K562 (cell line): ENCODE data around the gene TREM2. TPM values are rescaled to one million over a fixed set of nuclear protein-coding genes. Genes with fewer than 3 reads are reported as not detected.

Source experiments
- ATF1 ChIP-seq, 2 experiments: fragments of 450-650 bp in 1 of 2; IDR thresholded peaks; 2 replicates each; pipeline ENCODE4 v1.6.1; 2016; ENCODE audit warnings: missing compliant biosample characterization in 1 of 2, missing genetic modification characterization in 1 of 2
- CBFA2T3 ChIP-seq: fragments of 450-650 bp; IDR thresholded peaks from 2 replicates; pipeline ENCODE4 v1.6.1; 2017
- COPS2 ChIP-seq: fragments of 450-650 bp; conservative IDR thresholded peaks from 2 replicates; pipeline ENCODE4 v1.6.1; 2016; ENCODE audit warnings: mild to moderate bottlenecking, moderate library complexity
- ETV1 ChIP-seq: fragments of 450-650 bp; conservative IDR thresholded peaks from 2 replicates; pipeline ENCODE4 v1.6.1; 2016; ENCODE audit warnings: missing genetic modification characterization, control low read depth, low read depth, missing compliant biosample characterization
- FOSL1 ChIP-seq: fragments of 200-800 bp; sonication (Bioruptor generic); conservative IDR thresholded peaks from 2 replicates; pipeline ENCODE4 v1.6.1; 2016; ENCODE audit warnings: missing genetic modification characterization, missing compliant biosample characterization
- HLTF ChIP-seq: fragments of 450-650 bp; IDR thresholded peaks from 2 replicates; pipeline ENCODE4 v1.6.1; 2016
- IRF9 ChIP-seq: fragments of 450-650 bp; IDR thresholded peaks from 2 replicates; pipeline ENCODE4 v1.6.1; 2016; ENCODE audit warnings: missing biosample characterization, missing genetic modification characterization
- KDM5B ChIP-seq: fragments of 200-600 bp; sonication (generic); IDR thresholded peaks from 2 replicates; pipeline ENCODE4 v1.6.1; 2012; ENCODE audit warnings: low read depth, mild to moderate bottlenecking, moderate library complexity, low read length, control low read depth, inconsistent platforms; ENCODE audit not compliant: insufficient replicate concordance
- NR3C1 ChIP-seq: sonication (generic); formaldehyde crosslinking; IDR thresholded peaks from 2 replicates; pipeline ENCODE4 v1.8.1; 2022; ENCODE audit warnings: missing genetic modification reagents
- PHB ChIP-seq: fragments of 250-450 bp; sonication (Bioruptor Pico); IDR thresholded peaks from 2 replicates; pipeline ENCODE4 v1.5.0; 2021
- POLR2AphosphoS5 ChIP-seq: IDR thresholded peaks from 2 replicates; pipeline ENCODE4 v1.6.1; 2011; ENCODE audit warnings: mild to moderate bottlenecking, low read depth, low read length, moderate library complexity; ENCODE audit not compliant: control insufficient read depth, insufficient read depth
- POLR3G ChIP-seq: IDR thresholded peaks from 2 replicates; pipeline ENCODE4 v1.6.1; 2011; ENCODE audit not compliant: insufficient read length, insufficient replicate concordance; ENCODE audit errors: extremely low read depth
- RBM25 ChIP-seq: fragments of 200-400 bp; formaldehyde crosslinking; IDR thresholded peaks from 2 replicates; pipeline ENCODE4 v1.6.1; 2018; ENCODE audit warnings: low read length, low read depth, moderate library complexity; ENCODE audit not compliant: severe bottlenecking
- RNF219 ChIP-seq: fragments of 250-450 bp; sonication (Bioruptor Pico); IDR thresholded peaks from 2 replicates; pipeline ENCODE4 v1.5.0; 2022; ENCODE audit warnings: mild to moderate bottlenecking
- SETDB1 ChIP-seq: IDR thresholded peaks from one replicate; pipeline ENCODE4 v1.6.1; 2012; ENCODE audit warnings: low read length, control low read depth, inconsistent platforms
- SMAD1 ChIP-seq: fragments of 150-350 bp; IDR thresholded peaks from 2 replicates; pipeline ENCODE4 v1.6.1; 2014; ENCODE audit warnings: low read length, low read depth; ENCODE audit not compliant: partially characterized antibody
- SMAD4 ChIP-seq: fragments of 250-450 bp; sonication (Bioruptor Pico); conservative IDR thresholded peaks from 2 replicates; pipeline ENCODE4 v1.8.0; 2021; ENCODE audit warnings: inconsistent platforms, mild to moderate bottlenecking, moderate library complexity
- SMARCA4 ChIP-seq: fragments of 450-650 bp; IDR thresholded peaks from 2 replicates; pipeline ENCODE4 v1.6.1; 2016
- YY1 ChIP-seq, 3 experiments: IDR thresholded peaks; 2 replicates each; pipeline ENCODE4 v1.6.1; 2011; ENCODE audit warnings: low read length in 2 of 3, mild to moderate bottlenecking in 2 of 3, moderate library complexity in 2 of 3, borderline replicate concordance in 1 of 3, control low read depth in 1 of 3, low read depth in 1 of 3; ENCODE audit not compliant: insufficient read depth in 3 of 3, insufficient replicate concordance in 2 of 3, control insufficient read depth in 1 of 3, insufficient read length in 1 of 3; ENCODE audit errors: extremely low read depth in 1 of 3
- ZHX1 ChIP-seq: fragments of 150-350 bp; conservative IDR thresholded peaks from 2 replicates; pipeline ENCODE4 v1.6.1; 2014; ENCODE audit warnings: low read length
- ZNF584 ChIP-seq: fragments of 200-800 bp; sonication (Bioruptor generic); IDR thresholded peaks from 2 replicates; pipeline ENCODE4 v1.6.1; 2016; ENCODE audit warnings: low read depth, mild to moderate bottlenecking, missing genetic modification characterization, missing compliant biosample characterization
- ZNF695 ChIP-seq: fragments of 450-650 bp; formaldehyde crosslinking; IDR thresholded peaks from 2 replicates; pipeline ENCODE4 v1.4.0; 2020; ENCODE audit warnings: mild to moderate bottlenecking, moderate library complexity
- ZNF76 ChIP-seq: fragments of 250-450 bp; sonication (Bioruptor Pico); IDR thresholded peaks from 2 replicates; pipeline ENCODE4 v1.4.0; 2020; ENCODE audit warnings: mild to moderate bottlenecking, moderate library complexity, borderline replicate concordance
- ZNF77 ChIP-seq: fragments of 250-450 bp; sonication (Bioruptor Pico); IDR thresholded peaks from 2 replicates; pipeline ENCODE4 v1.5.0; 2020
- polyA plus RNA-seq, 8 experiments: library from polyadenylated mRNA; depleted of rRNA in 4 of 8; stranded (reverse) in 5 of 8; unstranded in 3 of 8; fragments of >200 nt; fragmentation: Nextera tagmentation in 2 of 8; fragmentation: Illumina TruSeq in 1 of 8; extraction: Ambion mirVana in 2 of 8; extraction: Trizol in 1 of 8; gene quantifications; 2 replicates each; pipeline versions ENCODE4 v1.2.1 to v1.2.3, GENCODE V29; 2011 to 2014; ENCODE audit warnings: inconsistent platforms in 1 of 8, missing spikeins in 1 of 8
- total RNA-seq, 7 experiments: library from RNA; depleted of rRNA in 6 of 7; stranded (reverse); fragments of >200 nt in 6 of 7; fragmentation: Illumina TruSeq in 2 of 7; extraction: Trizol in 2 of 7; gene quantifications; 2 replicates each; pipeline versions ENCODE4 v1.2.1 to v1.2.3, GENCODE V29; 2011 to 2021; ENCODE audit warnings: low replicate concordance in 1 of 7

Gene TREM2
- total and polyA plus RNA-seq, 9 of the 15 experiments (the other 6 are each of a cell fraction or from before 2014, with no cell fraction given), result not detected

GRCh38 chr6:41200296-41200900 is 37.5 kb upstream of the TREM2 start (continued):
- TF ChIP-seq ZHX1 (no peak), PHB (CRISPR knock-in tag) (no peak), SMARCA4 (0 out of 2 replicates have a peak, but pooled peaks have one; percentile 50), HLTF (no peak), RBM25 (no peak), SETDB1 (no peak), FOSL1 (tag) (0 out of 2 replicates have a peak, but pooled peaks have one; percentile 16), YY1 (IDR thresholded peaks at IDR 0.05; ENCODE audit: borderline replicate concordance in 1 of 3, control insufficient read depth in 1 of 3, extremely low read depth in 1 of 3, insufficient read depth in 3 of 3, insufficient read length in 1 of 3, insufficient replicate concordance in 2 of 3, low read depth in 1 of 3, low read length in 2 of 3) (no peak), ETV1 (tag) (peak; percentile 71), SMAD4 (CRISPR knock-in tag) (no peak), SMAD1 (no peak), ZNF584 (CRISPR knock-in tag) (peak; percentile 81; the same call in 1 of the 2 replicates), RNF219 (CRISPR knock-in tag) (no peak), ATF1 (CRISPR knock-in tag; IDR thresholded peaks at IDR 0.05) (no peak), ATF1 (tag; IDR thresholded peaks at IDR 0.05) (no peak), POLR3G (no peak), ZNF695 (CRISPR knock-in tag) (no peak), ZNF77 (no peak), KDM5B (no peak), COPS2 (no peak), NR3C1 (no peak), POLR2AphosphoS5 (peak; percentile 68; the same call in 1 of the 2 replicates), CBFA2T3 (peak; percentile 84), IRF9 (tag) (peak; percentile 64; the same call in 1 of the 2 replicates), ZNF76 (CRISPR knock-in tag) (no peak)
